SU-DHL-6 (cell line): Measurements from ENCODE around the gene CLSTN2.

Experiments used
- CTCF ChIP-seq: fragments of 200-600 bp; sonication (generic); IDR thresholded peaks from one replicate; pipeline ENCODE4 v1.5.1; 2017; ENCODE audit warnings: antibody characterized with exemption, mild to moderate bottlenecking, low read length, moderate library complexity; ENCODE audit not compliant: insufficient read depth, poor library complexity, severe bottlenecking
- EZH2phosphoT487 ChIP-seq: fragments of 200-600 bp; sonication (generic), shearing (Covaris generic); conservative IDR thresholded peaks from 2 replicates; pipeline ENCODE4 v1.6.1; 2018; ENCODE audit warnings: mild to moderate bottlenecking, antibody characterized with exemption, low read length, moderate library complexity, mixed read lengths

- TF ChIP-seq CTCF (no peak), EZH2phosphoT487 (no peak)
These were observed 41.6 kb upstream of the CLSTN2 start for GRCh38 chr3:139893267-139893962.
